Activated B cell treated with CpG ODN at 0.5 μM for 24 hours (primary cell): ENCODE results near the gene SLAMF9. TPM values are rescaled to one million over a fixed set of nuclear protein-coding genes. Genes with fewer than 3 reads are reported as not detected.
A peak's percentile ranks its signal among the peaks of the same experiment; 100 is the strongest.

Experiments used
- ATAC-seq: fragments of 200-7000 bp; cut with Tn5 transposase; one replicate; pipeline ENCODE4 v1.10.0; 2021; ENCODE audit warnings: low read depth, mild to moderate bottlenecking, moderate library complexity
- CTCF ChIA-PET: fragments of 350-600 bp; sonication (Branson Sonifier 250); formaldehyde crosslinking; loops from one replicate; lab custom pipeline; 2021; ENCODE audit warnings: antibody characterized with exemption; lab: Charles Lee
- POLR2A ChIA-PET: fragments of 350-600 bp; sonication (Branson Sonifier 250); formaldehyde crosslinking; loops from one replicate; lab custom pipeline; 2021; ENCODE audit warnings: antibody characterized with exemption; lab: Charles Lee
- DNase-seq: peaks from one replicate; pipeline ENCODE4 v3.0.0; 2022
- H3K27ac Mint-ChIP-seq: one replicate; pipeline ENCODE4 v1.8.0; 2020; ENCODE audit warnings: mixed read lengths
- H3K27me3 Mint-ChIP-seq: one replicate; pipeline ENCODE4 v1.8.0; 2021; ENCODE audit warnings: mixed read lengths
- H3K36me3 Mint-ChIP-seq: one replicate; pipeline ENCODE4 v1.8.0; 2021; ENCODE audit warnings: low read depth, mixed read lengths
- H3K4me1 Mint-ChIP-seq: one replicate; pipeline ENCODE4 v1.8.0; 2021; ENCODE audit warnings: mixed read lengths
- H3K4me3 Mint-ChIP-seq: one replicate; pipeline ENCODE4 v1.8.0; 2020; ENCODE audit warnings: mild to moderate bottlenecking, mixed read lengths
- H3K9me3 Mint-ChIP-seq: one replicate; pipeline ENCODE4 v1.8.0; 2020; ENCODE audit warnings: mixed read lengths
- CTCF ChIP-seq: fragments of 200-600 bp; IDR thresholded peaks from one replicate; pipeline ENCODE4 v1.8.0; 2022; ENCODE audit warnings: antibody characterized with exemption, mild to moderate bottlenecking
- intact Hi-C: fragments of 100-400 bp; cut with micrococcal nuclease; formaldehyde crosslinking; loops from one replicate; pipeline ENCODE4 v1.15.1; 2024
- total RNA-seq: library from RNA; stranded (reverse); gene quantifications from 2 replicates; pipeline ENCODE4 v1.2.3, GENCODE V29; 2022

SLAMF9 gene
- total RNA-seq, result not detected in 2 replicates

GRCh38 chr1:159953536-159954515, at the start of gene SLAMF9:
Gene SLAMF9, minus strand, starts transcription at chr1:159954237. Its CDS starts 100 bp downstream, at chr1:159954137.
- intact Hi-C loops, result no loop called here
- POLR2A ChIA-PET, result no interaction called here
- no peaks in the 10 kb centered on the region for H3K36me3 Mint-ChIP-seq
- TF ChIP-seq CTCF, result no peak
- no peaks in the 10 kb centered on the region for H3K4me1 Mint-ChIP-seq
- no peaks in the 10 kb centered on the region for H3K9me3 Mint-ChIP-seq
- no peak for DNase-seq
- CTCF ChIA-PET, result no interaction called here
- H3K27ac Mint-ChIP-seq, result peak within 1 kb of the TSS; percentile 2
- no peak for ATAC-seq
- H3K27me3 Mint-ChIP-seq, result peaks cover 31% of the 10 kb centered on the region
- no peak within 1 kb of the TSS for H3K4me3 Mint-ChIP-seq

GRCh38 chr1:160001440-160001839, 47.4 kb upstream of the SLAMF9 start:
- intact Hi-C loops, result no loop called here
- ChIA-PET POLR2A (no interaction called here), CTCF (interaction anchor here (1.4 kb wide), 1 partner anchor 202 kb away, joined by 3 read pairs; no protein-coding TSS in a partner anchor)
- no peak for TF ChIP-seq CTCF
- DNase-seq (no peak), ATAC-seq (no peak)
- H3K4me1 Mint-ChIP-seq, result no peaks in the 10 kb centered on the region
- no peak overlapping the region for H3K4me3 Mint-ChIP-seq
- no peaks in the 10 kb centered on the region for H3K36me3 Mint-ChIP-seq
- H3K9me3 Mint-ChIP-seq, result no peaks in the 10 kb centered on the region
- no peak overlapping the region for H3K27ac Mint-ChIP-seq
- H3K27me3 Mint-ChIP-seq, result peaks cover 24% of the 10 kb centered on the region

- H3K36me3 Mint-ChIP-seq, result no peaks in the 10 kb centered on the region
- ATAC-seq (no peak), DNase-seq (no peak)
- no peaks in the 10 kb centered on the region for H3K9me3 Mint-ChIP-seq
- ChIA-PET CTCF (interaction anchor here (1.7 kb wide), 1 partner anchor 64 kb away, joined by 4 read pairs; no protein-coding TSS in a partner anchor), POLR2A (no interaction called here)
- TF ChIP-seq CTCF, result no peak
- intact Hi-C loops, result no loop called here
- no peak overlapping the region for H3K27ac Mint-ChIP-seq
- H3K4me3 Mint-ChIP-seq, result no peak overlapping the region
- no peaks in the 10 kb centered on the region for H3K4me1 Mint-ChIP-seq
- H3K27me3 Mint-ChIP-seq, result peaks cover 32% of the 10 kb centered on the region
Measured at GRCh38 chr1:159999204-159999603, 45.2 kb upstream of the SLAMF9 start.

- Mint-ChIP-seq H3K36me3 (no peaks in the 10 kb centered on the region), H3K27me3 (peaks cover 35% of the 10 kb centered on the region), H3K4me1 (peaks cover 1% of the 10 kb centered on the region), H3K27ac (no peak overlapping the region), H3K4me3 (no peak overlapping the region), H3K9me3 (no peaks in the 10 kb centered on the region)
- ChIA-PET POLR2A (no interaction called here), CTCF (interaction anchor here (2.3 kb wide), 1 partner anchor 10 kb away, joined by 8 read pairs; no protein-coding TSS in a partner anchor)
- no peak for DNase-seq
- intact Hi-C loops, result no loop called here
- ATAC-seq, result no peak
- no peak for TF ChIP-seq CTCF
Measured at GRCh38 chr1:159996653-159997052, 42.6 kb upstream of the SLAMF9 start.

- DNase-seq (no peak), ATAC-seq (no peak)
- Mint-ChIP-seq H3K27me3 (peaks cover 33% of the 10 kb centered on the region), H3K27ac (no peak overlapping the region), H3K4me1 (peaks cover 2% of the 10 kb centered on the region), H3K4me3 (no peak overlapping the region), H3K36me3 (no peaks in the 10 kb centered on the region), H3K9me3 (no peaks in the 10 kb centered on the region)
- ChIA-PET POLR2A (no interaction called here), CTCF (interaction anchor here (1.5 to 2.3 kb wide), 2 partner anchors 11 to 13 kb away, joined by 4 to 8 read pairs; no protein-coding TSS in a partner anchor)
- TF ChIP-seq CTCF, result no peak
- intact Hi-C loops, result no loop called here
Measured at GRCh38 chr1:159994896-159995295, 40.9 kb upstream of the SLAMF9 start.
